ENCODE measurements around the gene LILRB4.
"Not testable (repeated sequence)": the region's sequence is repeated elsewhere in the genome, so short reads cannot be mapped to it uniquely, and the experiment has no call there.

Gene LILRB4

GRCh38 chr19:54694648-54695047 is 31.9 kb downstream of the LILRB4 start:
- Histone ChIP-seq H3K27me3 (peaks cover 24% of the 10 kb centered on the region), H3K4me3 (ENCODE audit: low read depth in 1 of 2, low read length in 1 of 2) (no peak overlapping the region), H3K9me3 (no peaks in the 10 kb centered on the region), H3K27ac (no peak overlapping the region), H3K36me3 (no peaks in the 10 kb centered on the region), H3K4me1 (ENCODE audit: control insufficient read depth in 1 of 2, insufficient read depth in 1 of 2, low read depth in 1 of 2, low read length in 1 of 2) (peaks cover 7 to 9% of the 10 kb centered on the region in 2 experiments)
- TF ChIP-seq CTCF (IDR thresholded peaks at IDR 0.05): no peak

GRCh38 chr19:54696117-54696548 is 33.3 kb downstream of the LILRB4 start:
- no peak for TF ChIP-seq CTCF (IDR thresholded peaks at IDR 0.05)
- no peaks in the 10 kb centered on the region for H3K36me3 ChIP-seq
- peaks cover 7 to 9% of the 10 kb centered on the region in 2 experiments for H3K4me1 ChIP-seq (ENCODE audit: control insufficient read depth in 1 of 2, insufficient read depth in 1 of 2, low read depth in 1 of 2, low read length in 1 of 2)
- no peak overlapping the region for H3K4me3 ChIP-seq (ENCODE audit: low read depth in 1 of 2, low read length in 1 of 2)
- no peaks in the 10 kb centered on the region for H3K9me3 ChIP-seq
- no peak overlapping the region for H3K27ac ChIP-seq
- H3K27me3 ChIP-seq: peaks cover 32% of the 10 kb centered on the region

GRCh38 chr19:54696766-54697165 is 34.0 kb downstream of the LILRB4 start:
- Histone ChIP-seq H3K27me3 (peaks cover 38% of the 10 kb centered on the region), H3K4me1 (ENCODE audit: control insufficient read depth in 1 of 2, insufficient read depth in 1 of 2, low read depth in 1 of 2, low read length in 1 of 2) (peaks cover 5 to 6% of the 10 kb centered on the region in 2 experiments), H3K4me3 (ENCODE audit: low read depth in 1 of 2, low read length in 1 of 2) (no peak overlapping the region), H3K9me3 (no peaks in the 10 kb centered on the region), H3K36me3 (no peaks in the 10 kb centered on the region), H3K27ac (no peak overlapping the region)
- no peak for TF ChIP-seq CTCF (IDR thresholded peaks at IDR 0.05)

GRCh38 chr19:54697716-54698115 is 34.9 kb downstream of the LILRB4 start:
- peaks cover 44% of the 10 kb centered on the region for H3K27me3 ChIP-seq
- not testable (repeated sequence) for H3K36me3 ChIP-seq; H3K4me3 ChIP-seq (ENCODE audit: low read depth in 1 of 2, low read length in 1 of 2); H3K4me1 ChIP-seq (ENCODE audit: control insufficient read depth in 1 of 2, insufficient read depth in 1 of 2, low read depth in 1 of 2, low read length in 1 of 2); H3K27ac ChIP-seq; H3K9me3 ChIP-seq

- peaks cover 44% of the 10 kb centered on the region for H3K27me3 ChIP-seq
- H3K4me1 ChIP-seq (ENCODE audit: control insufficient read depth in 1 of 2, insufficient read depth in 1 of 2, low read depth in 1 of 2, low read length in 1 of 2): no peaks in the 10 kb centered on the region
- no peak for TF ChIP-seq CTCF (IDR thresholded peaks at IDR 0.05)
- H3K9me3 ChIP-seq: no peaks in the 10 kb centered on the region
- no peaks in the 10 kb centered on the region for H3K36me3 ChIP-seq
- no peak overlapping the region for H3K4me3 ChIP-seq (ENCODE audit: low read depth in 1 of 2, low read length in 1 of 2)
- no peak overlapping the region for H3K27ac ChIP-seq
Measured at GRCh38 chr19:54704928-54705327, 42.1 kb downstream of the LILRB4 start.

GRCh38 chr19:54707962-54708361 is 45.2 kb downstream of the LILRB4 start:
- H3K9me3 ChIP-seq: no peaks in the 10 kb centered on the region
- H3K36me3 ChIP-seq: no peaks in the 10 kb centered on the region
- H3K4me1 ChIP-seq (ENCODE audit: control insufficient read depth in 1 of 2, insufficient read depth in 1 of 2, low read depth in 1 of 2, low read length in 1 of 2): no peaks in the 10 kb centered on the region
- no peak overlapping the region for H3K4me3 ChIP-seq (ENCODE audit: low read depth in 1 of 2, low read length in 1 of 2)
- H3K27ac ChIP-seq: no peak overlapping the region
- no peak for TF ChIP-seq CTCF (IDR thresholded peaks at IDR 0.05)
- peaks cover 20% of the 10 kb centered on the region for H3K27me3 ChIP-seq
